Effector CD4-positive, alpha-beta T cell (primary cell): ENCODE data around the gene RASA2.
"Not testable (repeated sequence)": the region's sequence is repeated elsewhere in the genome, so short reads cannot be mapped to it uniquely, and the experiment has no call there.

Source experiments
- DNase-seq: peaks from one replicate; pipeline ENCODE4 v3.0.0-alpha.2; 2020

Gene RASA2

DNA sequence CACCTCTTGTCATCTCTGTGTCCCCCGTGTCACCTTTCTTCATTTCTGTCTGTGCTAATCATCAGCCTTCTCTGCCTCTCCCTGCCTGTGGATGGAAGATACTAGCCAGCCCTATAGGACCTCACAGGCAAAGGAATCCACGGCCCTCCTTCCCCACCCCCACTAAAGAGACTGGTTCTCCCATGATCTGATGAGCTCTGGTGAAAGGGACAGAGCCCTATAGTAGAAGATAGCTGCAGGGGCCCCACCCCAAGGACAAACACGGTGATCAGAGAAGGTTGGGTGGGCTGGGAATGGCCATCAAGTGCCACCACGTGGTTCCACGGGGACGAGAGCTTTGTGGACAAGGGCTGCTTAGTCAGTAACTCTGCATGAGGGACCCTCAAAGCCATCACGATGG is 27.8 kb upstream of the RASA2 start:
- DNase-seq, result no peak

DNA sequence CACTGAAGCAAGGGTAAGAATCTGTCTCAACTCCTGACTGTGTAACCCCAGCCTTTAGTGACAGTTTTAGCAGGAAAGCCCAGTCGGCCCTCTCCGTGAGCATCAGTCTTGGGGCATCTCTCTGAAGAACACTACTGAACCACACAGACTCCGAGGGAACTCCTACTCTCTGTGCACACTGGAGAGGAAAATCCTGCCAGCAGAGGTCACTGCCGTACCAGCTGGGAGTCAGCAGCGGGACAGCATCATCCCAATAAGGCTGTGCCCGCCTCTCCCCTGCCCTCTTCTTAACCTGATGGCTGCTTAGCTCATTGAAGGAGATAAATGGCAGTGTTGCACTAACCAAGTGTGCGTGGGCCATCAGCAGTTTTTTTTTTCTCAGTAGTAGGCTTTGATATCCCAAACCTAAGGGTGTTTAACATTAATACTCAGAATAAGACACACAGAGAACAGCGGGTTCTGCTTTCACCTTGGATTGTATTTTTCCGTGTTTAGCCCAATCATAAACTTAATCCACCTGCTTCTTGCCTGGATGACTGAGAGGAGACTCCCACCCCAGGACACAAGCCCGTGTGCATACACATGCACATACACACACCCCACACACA is 26.6 kb upstream of the RASA2 start:
- DNase-seq, result peak; percentile 87

DNA sequence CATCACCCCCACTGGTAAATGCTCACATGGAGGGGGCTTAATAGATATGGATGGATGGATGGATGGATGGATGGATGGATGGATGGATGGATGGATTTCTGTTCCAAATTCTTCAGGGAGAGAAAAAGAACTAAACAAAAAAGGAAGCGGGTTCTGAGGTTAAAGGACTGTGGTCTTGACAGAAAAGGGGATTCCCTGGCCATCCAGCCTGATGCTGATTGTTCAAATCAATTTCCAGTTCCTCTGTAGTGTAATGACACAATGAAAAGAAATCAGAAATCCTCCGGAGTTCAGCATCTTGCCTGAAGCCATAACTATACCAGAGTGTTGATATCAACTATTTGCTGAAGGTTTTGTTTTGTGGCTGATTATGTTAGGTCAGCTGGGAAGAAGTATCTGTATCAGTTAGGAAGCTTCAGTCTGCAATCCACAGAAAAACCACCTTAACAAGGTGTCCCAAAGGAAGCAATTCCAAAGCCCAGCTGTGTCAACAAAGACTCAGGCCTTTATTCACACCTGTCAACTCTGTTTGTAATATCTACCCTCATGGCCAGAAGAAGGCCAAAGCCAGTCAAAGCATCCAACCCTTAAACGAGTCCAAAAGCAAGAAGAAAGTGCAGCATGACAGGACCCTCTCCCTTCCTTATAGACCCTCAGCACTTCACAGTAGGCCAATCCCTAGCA is 24.5 kb upstream of the RASA2 start:
- no peak for DNase-seq

- DNase-seq, result no peak
Measured at GRCh38 chr3:141465221-141465620, 21.6 kb upstream of the RASA2 start.

DNA sequence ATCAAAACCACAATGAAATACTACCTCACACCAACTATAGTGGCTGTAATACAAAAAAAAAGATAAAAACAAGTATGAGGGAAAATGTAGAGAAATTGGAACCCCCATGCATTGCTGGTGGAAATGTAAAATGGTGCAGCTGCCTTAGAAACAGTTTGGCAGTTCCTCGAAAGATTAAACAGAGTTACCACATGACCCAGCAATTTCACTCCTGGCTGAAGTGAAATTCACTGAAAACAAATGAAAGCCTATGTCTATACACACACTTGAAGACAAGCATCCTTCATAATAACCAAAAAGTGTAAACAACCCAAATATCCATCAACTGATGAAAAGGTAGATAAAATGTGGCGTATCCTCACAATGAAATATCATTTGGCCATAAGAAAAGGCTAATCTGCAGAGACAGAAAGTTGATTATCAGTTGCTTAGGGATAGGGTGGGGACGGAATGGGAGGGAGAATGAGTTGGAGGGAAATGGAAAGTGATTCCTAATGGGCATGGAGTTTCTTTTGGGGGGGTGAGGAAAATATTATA is 20.1 kb upstream of the RASA2 start:
- DNase-seq, result no peak

- no peak for DNase-seq
Measured at GRCh38 chr3:141469720-141470119, 17.1 kb upstream of the RASA2 start.

- no peak for DNase-seq
Measured at GRCh38 chr3:141471160-141471559, 15.7 kb upstream of the RASA2 start.

DNA sequence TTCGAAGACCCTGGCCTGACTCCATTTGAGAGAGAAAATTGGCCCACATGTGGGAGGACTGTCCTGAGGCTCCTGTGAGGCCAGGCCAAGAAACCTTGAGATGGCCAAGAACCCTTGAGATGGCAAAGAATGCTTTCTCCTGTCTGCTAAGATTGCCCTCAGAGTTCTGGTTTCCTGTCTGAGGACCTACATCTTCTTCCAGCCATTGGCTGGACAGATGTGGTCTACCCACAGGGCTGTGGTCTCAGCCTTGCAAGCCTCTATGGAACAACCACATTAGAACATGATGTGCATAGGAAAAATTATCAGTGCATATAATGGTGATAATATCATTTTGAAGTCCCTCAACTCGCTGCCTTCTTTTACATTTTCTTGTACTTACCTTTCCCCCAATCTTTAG is 10.8 kb upstream of the RASA2 start:
- no peak for DNase-seq

DNA sequence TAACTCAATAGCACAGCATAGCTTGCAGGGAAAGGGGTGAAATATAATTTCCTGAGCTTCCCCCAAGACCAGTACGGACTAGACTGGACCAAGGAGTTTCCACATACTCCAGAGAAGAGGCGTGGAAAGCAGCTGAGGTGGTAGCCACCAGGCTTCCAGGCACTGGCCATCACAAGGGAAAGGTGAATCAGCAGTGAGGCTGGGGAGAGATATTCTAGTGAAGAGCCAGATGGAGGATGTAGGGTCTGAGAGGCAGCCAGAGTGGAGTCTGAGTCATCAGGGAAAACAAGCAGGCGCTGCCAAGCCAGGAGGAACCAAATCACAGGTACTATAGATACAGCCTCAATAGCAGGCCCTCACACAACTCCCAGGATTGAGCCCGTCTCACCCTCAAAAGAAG is 9.6 kb upstream of the RASA2 start:
- no peak for DNase-seq

DNA sequence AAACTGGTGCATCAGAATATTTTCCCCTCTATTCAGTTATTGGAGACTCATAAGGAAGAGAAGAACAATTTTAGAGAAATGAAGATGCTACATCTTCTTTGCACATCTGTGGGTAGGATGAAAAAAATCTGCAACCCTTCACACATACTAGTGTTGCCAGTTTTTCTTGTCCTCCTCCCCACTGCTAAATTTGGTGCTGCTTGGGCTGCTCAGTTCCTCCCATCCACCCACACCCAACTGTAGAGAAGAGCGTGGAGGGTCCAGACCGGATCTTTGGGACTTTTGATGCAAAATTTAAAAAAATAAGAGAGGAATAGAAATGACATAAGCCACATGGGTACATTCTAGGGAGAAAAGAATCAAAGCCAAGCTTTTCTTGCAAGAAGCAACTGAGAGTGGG is 8.7 kb upstream of the RASA2 start:
- DNase-seq, result no peak

- not testable (repeated sequence) for DNase-seq
Measured at GRCh38 chr3:141478840-141479239, 8.0 kb upstream of the RASA2 start.

- no peak for DNase-seq
Measured at GRCh38 chr3:141482245-141482922, 4.4 kb upstream of the RASA2 start.

- DNase-seq, result no peak
Measured at GRCh38 chr3:141484701-141485287, 2.0 kb upstream of the RASA2 start.

- peak; percentile 6 for DNase-seq
Measured at GRCh38 chr3:141485641-141486495, 959 bp upstream of the RASA2 start.

DNA sequence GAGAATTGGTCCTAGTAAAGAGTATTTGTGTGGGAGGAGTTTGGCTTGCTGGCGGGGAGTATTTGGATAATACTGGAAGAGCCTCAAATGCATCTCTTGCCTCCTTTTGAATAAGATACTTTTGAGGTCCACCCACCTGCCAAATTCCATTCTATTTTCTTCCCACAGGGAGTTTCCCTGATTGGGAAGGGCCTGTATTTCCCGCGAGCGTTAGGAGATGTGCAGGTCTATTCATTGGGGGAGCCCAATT is 406 bp upstream of the RASA2 start:
- DNase-seq, result no peak

- DNase-seq, result peak; percentile 80
Measured at GRCh38 chr3:141487521-141488252, 860 bp downstream of the RASA2 start.

GRCh38 chr3:141489203-141489602 is 2.4 kb downstream of the RASA2 start:
- no peak for DNase-seq

GRCh38 chr3:141491081-141491480 is 4.3 kb downstream of the RASA2 start:
- no peak for DNase-seq

- DNase-seq, result no peak
Measured at GRCh38 chr3:141491929-141492328, 5.1 kb downstream of the RASA2 start.

DNA sequence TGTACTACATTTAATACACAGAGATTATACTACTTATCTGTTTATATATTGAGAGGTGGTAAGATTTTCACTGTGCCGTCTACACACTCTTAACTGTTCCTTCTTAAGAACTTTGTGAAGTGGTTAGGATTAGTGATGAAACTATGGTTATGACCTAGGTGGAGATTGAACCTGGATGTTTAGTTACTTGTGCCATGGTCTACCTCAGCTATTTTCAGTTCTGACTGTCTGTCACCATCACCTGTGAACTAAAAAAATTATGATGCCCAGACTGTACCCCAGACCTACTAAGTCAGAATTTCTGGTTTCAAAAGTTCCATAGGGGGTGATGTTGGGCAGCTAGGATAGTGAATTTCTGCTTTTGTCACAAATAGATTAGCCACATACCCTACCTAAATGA is 6.4 kb downstream of the RASA2 start:
- DNase-seq, result no peak

GRCh38 chr3:141497589-141497988 is 10.8 kb downstream of the RASA2 start:
- DNase-seq, result not testable (repeated sequence)

DNA sequence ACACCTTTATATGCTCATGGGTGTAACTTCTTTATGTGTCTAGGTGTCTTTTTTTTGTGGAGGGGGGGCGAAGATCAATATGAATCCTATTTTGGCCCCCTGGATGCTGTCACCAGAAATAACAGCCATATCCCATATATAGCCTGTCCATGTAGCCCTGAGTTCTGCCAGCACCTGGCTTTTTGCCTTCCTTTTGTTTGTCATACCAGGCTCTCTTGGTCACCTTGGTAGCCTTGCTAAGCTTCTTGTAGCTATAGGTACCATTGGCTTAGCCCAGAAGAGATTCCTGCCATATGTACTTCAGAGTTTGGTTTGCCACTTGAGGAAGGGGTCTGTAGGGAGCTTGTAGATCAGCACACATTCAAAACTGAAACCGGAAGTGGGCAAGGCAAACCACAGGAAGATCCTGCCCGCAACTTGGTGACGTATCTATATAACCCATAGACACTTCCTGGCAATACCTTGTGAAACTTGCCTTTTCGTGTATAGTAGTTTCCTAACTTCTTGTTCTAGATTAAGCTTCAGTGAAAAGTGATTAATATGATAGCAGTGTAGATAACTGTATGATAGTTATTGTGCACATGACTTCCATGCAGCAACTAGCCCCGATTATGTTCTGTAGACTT is 11.9 kb downstream of the RASA2 start:
- peak; percentile 78 for DNase-seq
